Endodermal cell (in vitro differentiated cells): ENCODE results near the gene SIK2. TPM values are rescaled to one million over a fixed set of nuclear protein-coding genes. Genes with fewer than 3 reads are reported as not detected.

Experiments
- DNase-seq: peaks from one replicate; pipeline ENCODE4 v3.0.0-alpha.2; 2017
- H3K27ac ChIP-seq: 2 replicates; pipeline ENCODE4 v1.5.1; 2013; ENCODE audit warnings: mild to moderate bottlenecking, low read depth, low read length, moderate library complexity
- H3K27me3 ChIP-seq: 2 replicates; pipeline ENCODE4 v1.6.1; 2013; ENCODE audit warnings: mild to moderate bottlenecking, low read length, moderate library complexity; ENCODE audit not compliant: insufficient read depth, control insufficient read depth, poor library complexity, severe bottlenecking
- H3K36me3 ChIP-seq: 2 replicates; pipeline ENCODE4 v1.7.0; 2013; ENCODE audit warnings: mild to moderate bottlenecking, low read length, moderate library complexity; ENCODE audit not compliant: control insufficient read depth, insufficient read depth
- H3K4me1 ChIP-seq: one replicate; pipeline ENCODE4 v1.7.0; 2013; ENCODE audit warnings: low read length; ENCODE audit not compliant: control insufficient read depth, insufficient read depth
- H3K4me3 ChIP-seq: 2 replicates; pipeline ENCODE4 v1.5.1; 2013; ENCODE audit warnings: mild to moderate bottlenecking, low read length, moderate library complexity
- H3K9ac ChIP-seq: 2 replicates; pipeline ENCODE4 v1.6.1; 2013; ENCODE audit warnings: mild to moderate bottlenecking, low read length, moderate library complexity; ENCODE audit not compliant: poor library complexity, severe bottlenecking; ENCODE audit errors: extremely low read depth
- H3K9me3 ChIP-seq: 2 replicates; pipeline ENCODE4 v1.6.1; 2013; ENCODE audit warnings: mild to moderate bottlenecking, low read length, moderate library complexity; ENCODE audit not compliant: control insufficient read depth
- H3K27ac Mint-ChIP-seq: 2 replicates; pipeline ENCODE4 v1.8.0; 2020; ENCODE audit warnings: mixed read lengths
- H3K27me3 Mint-ChIP-seq: 2 replicates; pipeline ENCODE4 v1.8.0; 2021; ENCODE audit warnings: mild to moderate bottlenecking, mixed read lengths; ENCODE audit not compliant: insufficient read depth
- H3K36me3 Mint-ChIP-seq: 2 replicates; pipeline ENCODE4 v1.8.0; 2020; ENCODE audit warnings: low read depth, mixed read lengths
- H3K4me1 Mint-ChIP-seq: 2 replicates; pipeline ENCODE4 v1.8.0; 2020; ENCODE audit warnings: mixed read lengths
- H3K4me3 Mint-ChIP-seq: 2 replicates; pipeline ENCODE4 v1.8.0; 2020; ENCODE audit warnings: mild to moderate bottlenecking, moderate library complexity, mixed read lengths
- H3K9me3 Mint-ChIP-seq: 2 replicates; pipeline ENCODE4 v1.8.0; 2020; ENCODE audit warnings: mild to moderate bottlenecking, mixed read lengths
- CTCF ChIP-seq: fragments of 200-600 bp; sonication (generic); conservative IDR thresholded peaks from 2 replicates; pipeline ENCODE4 v1.5.0; 2021; ENCODE audit warnings: antibody characterized with exemption, mild to moderate bottlenecking
- WGBS, 2 experiments: methylation state at CpG; one replicate each; pipeline versions ENCODE4 v1.1.5 to v1.1.7; 2013; ENCODE audit warnings: missing lambda C conversion rate in 2 of 2, mixed read lengths in 1 of 2; ENCODE audit not compliant: insufficient coverage in 1 of 2, insufficient read length in 1 of 2; 5-methylcytosine and 5-hydroxymethylcytosine counted together
- total RNA-seq, 2 donors: library from RNA; stranded (reverse); fragmentation: NEBNext Ultra II Directional in 1 of 2; extraction: Animal tissue kit (Norgen Biotek cat#: 25700) in 1 of 2; gene quantifications; 2 replicates in 1 of 2; 3 replicates in 1 of 2; pipeline ENCODE4 v1.2.1, GENCODE V29; 2021

SIK2 gene
- total RNA-seq, 2 donors from 2014 or later: 13.2 to 13.4 TPM

- peaks cover 13% of the 10 kb centered on the region for H3K36me3 Mint-ChIP-seq
- no peak for DNase-seq
- WGBS, 2 experiments: 100% methylated on average over 1 of the region's 1 CpG
- no peaks in the 10 kb centered on the region for H3K4me1 ChIP-seq
- peaks cover 12% of the 10 kb centered on the region for H3K36me3 ChIP-seq
- no peak overlapping the region for H3K27ac Mint-ChIP-seq
- no peak for TF ChIP-seq CTCF
- no peaks in the 10 kb centered on the region for H3K9me3 ChIP-seq
- H3K4me1 Mint-ChIP-seq: peaks cover 2% of the 10 kb centered on the region
- no peaks in the 10 kb centered on the region for H3K27me3 Mint-ChIP-seq
- no peak overlapping the region for H3K4me3 ChIP-seq
- H3K4me3 Mint-ChIP-seq: no peak overlapping the region
- H3K27ac ChIP-seq: no peak overlapping the region
- no peaks in the 10 kb centered on the region for H3K9me3 Mint-ChIP-seq
- H3K9ac ChIP-seq: no peak overlapping the region
- no peaks in the 10 kb centered on the region for H3K27me3 ChIP-seq
Observed at GRCh38 chr11:111700162-111700561, 97.9 kb downstream of the SIK2 start.

- Histone ChIP-seq H3K4me1 (no peaks in the 10 kb centered on the region), H3K36me3 (peaks cover 33% of the 10 kb centered on the region), H3K9ac (no peak overlapping the region), H3K9me3 (no peaks in the 10 kb centered on the region), H3K27me3 (no peaks in the 10 kb centered on the region), H3K4me3 (no peak overlapping the region), H3K27ac (no peak overlapping the region)
- WGBS, 2 experiments: 94 to 95% methylated on average over 5 of the region's 5 CpGs
- Mint-ChIP-seq H3K27ac (no peak overlapping the region), H3K4me1 (peaks cover 2% of the 10 kb centered on the region), H3K4me3 (no peak overlapping the region), H3K9me3 (no peaks in the 10 kb centered on the region), H3K36me3 (peaks cover 28% of the 10 kb centered on the region), H3K27me3 (no peaks in the 10 kb centered on the region)
- TF ChIP-seq CTCF: no peak
- no peak for DNase-seq
Observed at GRCh38 chr11:111702623-111703022, 100.4 kb downstream of the SIK2 start.

- Histone ChIP-seq H3K9ac (no peak overlapping the region), H3K27ac (no peak overlapping the region), H3K9me3 (no peaks in the 10 kb centered on the region), H3K4me3 (no peak overlapping the region), H3K36me3 (peaks cover 38% of the 10 kb centered on the region), H3K4me1 (no peaks in the 10 kb centered on the region), H3K27me3 (no peaks in the 10 kb centered on the region)
- Mint-ChIP-seq H3K36me3 (peaks cover 28% of the 10 kb centered on the region), H3K9me3 (no peaks in the 10 kb centered on the region), H3K27ac (no peak overlapping the region), H3K4me3 (no peak overlapping the region), H3K27me3 (no peaks in the 10 kb centered on the region), H3K4me1 (peaks cover 2% of the 10 kb centered on the region)
- DNase-seq: no peak
- no peak for TF ChIP-seq CTCF
- 95 to 100% methylated on average over 1 of the region's 1 CpG for WGBS, 2 experiments
Observed at GRCh38 chr11:111703576-111703975, 101.3 kb downstream of the SIK2 start.
